Stimulated activated CD4-positive, alpha-beta T cell treated with anti-CD3 and anti-CD28 coated beads, Interleukin-4, amount 100 ng/mL, for 4 hours (primary cell): ENCODE data around the gene TACO1.

Source experiments
- DNase-seq, 2 experiments: peaks; one replicate each; pipeline ENCODE4 v3.0.0-alpha.2; 2020

TACO1 gene

DNA sequence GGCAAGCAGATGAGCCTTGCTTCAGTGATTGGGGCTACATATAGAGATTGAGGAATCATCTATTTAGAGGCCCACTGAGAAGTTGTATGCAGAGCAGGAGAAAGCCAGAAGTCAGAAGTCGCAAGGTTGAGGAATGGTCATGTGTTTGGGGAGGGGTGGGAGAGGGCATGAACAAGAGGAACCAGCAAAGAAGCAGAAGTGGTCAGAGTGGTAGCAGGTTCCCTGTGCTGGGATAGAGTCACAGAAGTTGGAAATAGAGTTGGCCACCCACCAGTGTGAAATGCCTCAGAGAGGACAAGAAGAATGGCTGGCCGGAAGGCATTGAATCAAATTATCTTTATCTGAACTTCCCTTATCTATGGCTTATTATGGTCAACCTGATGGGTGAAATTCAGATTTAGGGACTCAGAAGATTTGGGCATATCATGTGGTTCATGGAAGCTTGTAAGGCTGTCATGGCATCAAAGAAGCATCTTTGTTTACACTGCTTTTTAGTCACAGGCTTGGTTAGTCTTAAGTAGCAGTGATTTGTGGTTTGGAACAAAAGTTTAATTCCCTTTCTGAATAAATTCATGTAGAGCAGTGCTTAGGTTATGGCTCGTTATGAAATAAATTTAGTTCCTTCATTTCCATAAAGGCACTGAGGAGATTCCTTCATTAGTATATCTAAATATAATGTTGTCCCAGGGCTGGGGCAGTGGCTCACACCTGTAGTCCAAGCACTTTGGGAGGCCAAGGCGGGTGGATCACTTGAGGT is 41.2 kb downstream of the TACO1 start:
- DNase-seq = no peak

DNA sequence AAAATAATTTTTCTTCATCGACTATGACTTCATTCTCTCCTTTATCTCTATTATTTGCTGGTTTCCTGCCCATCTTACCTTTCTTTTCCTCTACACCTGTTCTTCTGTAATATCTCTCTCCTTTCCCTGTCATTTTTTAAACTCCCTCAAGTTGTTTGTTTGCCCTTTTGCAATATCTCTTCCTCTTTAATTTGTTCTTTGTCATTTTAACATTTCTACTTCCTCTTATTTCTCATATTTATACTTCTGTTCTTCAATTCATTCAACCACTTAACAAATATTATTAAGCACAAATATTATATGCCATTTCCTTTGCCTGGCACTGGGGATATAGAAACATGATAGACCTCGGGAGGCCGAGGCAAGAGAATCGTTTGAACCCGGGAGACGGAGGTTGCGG is 44.2 kb downstream of the TACO1 start:
- no peak for DNase-seq

GRCh38 chr17:63645775-63646487 is 45.2 kb downstream of the TACO1 start:
- DNase-seq = no peak

- no peak for DNase-seq
Measured at GRCh38 chr17:63646488-63646806, 45.8 kb downstream of the TACO1 start.

GRCh38 chr17:63647065-63647725 is 46.5 kb downstream of the TACO1 start:
- DNase-seq = no peak

DNA sequence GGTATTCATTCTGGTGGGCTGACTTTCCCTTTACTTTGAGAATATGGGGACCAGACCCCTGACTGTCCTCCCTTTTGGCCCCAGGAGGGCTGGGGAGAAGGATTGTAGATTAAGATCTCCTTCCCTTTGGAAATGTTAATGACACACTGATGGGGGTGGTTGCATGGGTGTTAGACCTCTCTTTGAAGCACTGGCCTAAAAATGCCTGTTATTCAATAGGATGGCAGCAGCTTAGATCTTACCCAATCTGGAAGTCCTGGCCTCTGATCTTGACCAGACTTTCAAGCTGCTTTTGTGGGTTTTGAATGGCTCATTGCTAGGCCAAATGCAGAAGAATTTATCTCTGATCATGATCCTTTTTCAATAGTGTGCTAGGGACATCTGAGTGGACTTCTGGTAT is 47.2 kb downstream of the TACO1 start:
- no peak for DNase-seq

- no peak for DNase-seq
Measured at GRCh38 chr17:63649813-63650212, 49.1 kb downstream of the TACO1 start.

- no peak for DNase-seq
Measured at GRCh38 chr17:63652106-63652505, 51.4 kb downstream of the TACO1 start.

DNA sequence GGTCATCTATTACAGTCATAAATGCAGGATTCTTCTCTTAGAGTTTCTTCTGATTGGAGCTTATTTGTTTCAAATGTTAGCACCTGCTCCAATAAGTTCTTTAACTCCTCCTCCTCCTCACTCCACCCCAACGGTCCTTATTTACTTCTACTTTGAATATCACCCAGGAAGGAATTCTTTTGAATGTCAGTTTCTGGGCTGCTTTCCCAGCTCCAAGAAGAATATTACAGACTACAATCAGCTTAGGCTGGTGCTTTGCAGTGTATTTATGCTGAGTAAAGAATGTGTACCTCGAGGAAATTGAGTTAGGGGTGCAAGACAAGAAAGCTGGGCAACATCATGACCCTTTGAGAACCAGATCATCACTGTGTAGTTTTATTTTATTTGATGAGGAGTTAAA is 52.4 kb downstream of the TACO1 start:
- no peak for DNase-seq

GRCh38 chr17:63657786-63658185 is 57.1 kb downstream of the TACO1 start:
- DNase-seq = no peak
